OCI-LY7 (cell line): Measurements from ENCODE around the gene USP25. TPM values are rescaled to one million over a fixed set of nuclear protein-coding genes. Genes with fewer than 3 reads are reported as not detected.

Source experiments
- BruUV-seq: library from RNA; stranded (reverse); fragments of 400-500 nt; replicated peaks from 2 replicates; lab custom pipeline; 2021; lab: Mats Ljungman, UMichigan
- CTCF ChIA-PET: fragments of 300-600 bp; sonication (Branson Sonifier 250); formaldehyde crosslinking; loops from one replicate; lab custom pipeline; 2022; ENCODE audit warnings: antibody characterized with exemption; ENCODE audit not compliant: unreplicated experiment; lab: Charles Lee
- POLR2A ChIA-PET: fragments of 300-600 bp; sonication (Branson Sonifier 250); formaldehyde crosslinking; loops from one replicate; lab custom pipeline; 2022; ENCODE audit warnings: antibody characterized with exemption; lab: Charles Lee
- DNase-seq: peaks from one replicate; pipeline ENCODE4 v3.0.0-alpha.2; 2015; ENCODE audit warnings: low spot score
- H2AFZ ChIP-seq: fragments of 200-600 bp; sonication (generic), shearing (Covaris generic); 2 replicates; pipeline ENCODE4 v1.6.1; 2014; ENCODE audit warnings: mild to moderate bottlenecking, antibody characterized with exemption, low read length, moderate library complexity
- H3K27ac ChIP-seq: fragments of 200-600 bp; sonication (generic); 2 replicates; pipeline ENCODE4 v1.5.1; 2014; ENCODE audit warnings: mixed run types, low read depth, mild to moderate bottlenecking, moderate library complexity, low read length, inconsistent platforms; ENCODE audit not compliant: poor library complexity, severe bottlenecking
- H3K36me3 ChIP-seq: fragments of 200-600 bp; sonication (generic); 2 replicates; pipeline ENCODE4 v1.6.1; 2014; ENCODE audit warnings: mild to moderate bottlenecking, antibody characterized with exemption, low read length, moderate library complexity, mixed read lengths; ENCODE audit not compliant: insufficient read depth
- H3K4me1 ChIP-seq: fragments of 200-600 bp; sonication (generic); 2 replicates; pipeline ENCODE4 v1.5.1; 2014; ENCODE audit warnings: mild to moderate bottlenecking, low read length; ENCODE audit not compliant: insufficient read depth, poor library complexity, severe bottlenecking
- H3K4me2 ChIP-seq: fragments of 200-600 bp; sonication (generic); 2 replicates; pipeline ENCODE4 v1.6.1; 2014; ENCODE audit warnings: mild to moderate bottlenecking, low read length
- H3K4me3 ChIP-seq: fragments of 200-600 bp; sonication (generic); 2 replicates; pipeline ENCODE4 v1.5.1; 2014; ENCODE audit warnings: mild to moderate bottlenecking, low read depth, low read length; ENCODE audit not compliant: poor library complexity, severe bottlenecking
- H3K79me2 ChIP-seq: fragments of 200-600 bp; sonication (generic); 2 replicates; pipeline ENCODE4 v1.6.1; 2016; ENCODE audit warnings: low read depth, mild to moderate bottlenecking, low read length, moderate library complexity, mixed read lengths; ENCODE audit not compliant: insufficient read depth
- H3K9me2 ChIP-seq: fragments of 200-600 bp; sonication (generic); 2 replicates; pipeline ENCODE4 v1.6.1; 2016; ENCODE audit warnings: mild to moderate bottlenecking, low read length, mixed read lengths; ENCODE audit not compliant: insufficient read depth
- H3K9me3 ChIP-seq: fragments of 200-600 bp; sonication (generic); 2 replicates; pipeline ENCODE4 v1.6.1; 2014; ENCODE audit warnings: mild to moderate bottlenecking, mixed run types, low read length, mixed read lengths
- H4K20me1 ChIP-seq: fragments of 200-600 bp; sonication (generic); 2 replicates; pipeline ENCODE4 v1.6.1; 2014; ENCODE audit warnings: mild to moderate bottlenecking, antibody characterized with exemption, low read length, moderate library complexity, mixed read lengths; ENCODE audit not compliant: insufficient read depth
- CTCF ChIP-seq: fragments of 200-600 bp; sonication (generic); conservative IDR thresholded peaks from 2 replicates; pipeline ENCODE4 v1.5.1; 2014; ENCODE audit warnings: mild to moderate bottlenecking, antibody characterized with exemption, low read length, moderate library complexity, mixed read lengths
- EZH2phosphoT487 ChIP-seq: fragments of 200-600 bp; sonication (generic); IDR thresholded peaks from 2 replicates; pipeline ENCODE4 v1.6.1; 2018; ENCODE audit warnings: low read depth, borderline replicate concordance, mild to moderate bottlenecking, mixed run types, antibody characterized with exemption, low read length, moderate library complexity, mixed read lengths
- intact Hi-C: fragments of 100-400 bp; cut with micrococcal nuclease; formaldehyde crosslinking; loops from one replicate; pipeline ENCODE4 v1.10.0; 2022; ENCODE audit not compliant: unreplicated experiment
- total RNA-seq, 2 experiments: library from RNA; depleted of rRNA in 1 of 2; stranded (reverse); fragments of >200 nt in 1 of 2; shearing (Covaris generic) in 1 of 2; gene quantifications; 2 replicates each; pipeline ENCODE4 v1.2.3, GENCODE V29; 2014 to 2022

Gene USP25
- total RNA-seq, 2 experiments from 2014 or later, result 25.1 to 28.1 TPM

DNA sequence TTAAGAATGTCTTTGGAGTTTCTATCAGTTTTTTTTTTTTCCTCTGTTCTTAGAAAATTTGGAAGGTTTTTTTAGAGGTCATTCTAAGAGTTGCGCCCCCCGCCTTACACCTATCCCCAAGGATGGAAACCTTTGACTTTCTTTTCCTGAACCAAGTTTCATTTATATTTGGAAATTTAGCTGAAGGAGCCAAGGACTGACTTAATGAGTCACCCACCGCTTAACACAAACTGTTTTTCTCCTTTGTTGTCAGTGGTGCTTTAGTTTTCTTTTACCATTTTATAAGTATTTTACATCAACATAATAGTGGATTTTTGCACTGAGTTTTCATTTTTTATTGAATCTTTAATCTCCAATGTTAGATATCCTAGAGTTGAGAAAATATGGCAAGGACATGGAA is 25.3 kb downstream of the USP25 start:
- intact Hi-C loops, result no loop called here
- POLR2A ChIA-PET, result interaction anchor here (1.8 kb wide), 1 partner anchor 9 kb away, joined by 4 read pairs; no protein-coding TSS in a partner anchor
- H3K79me2 ChIP-seq, result peaks cover 11% of the 10 kb centered on the region; the same call in 1 of the 2 replicates

DNA sequence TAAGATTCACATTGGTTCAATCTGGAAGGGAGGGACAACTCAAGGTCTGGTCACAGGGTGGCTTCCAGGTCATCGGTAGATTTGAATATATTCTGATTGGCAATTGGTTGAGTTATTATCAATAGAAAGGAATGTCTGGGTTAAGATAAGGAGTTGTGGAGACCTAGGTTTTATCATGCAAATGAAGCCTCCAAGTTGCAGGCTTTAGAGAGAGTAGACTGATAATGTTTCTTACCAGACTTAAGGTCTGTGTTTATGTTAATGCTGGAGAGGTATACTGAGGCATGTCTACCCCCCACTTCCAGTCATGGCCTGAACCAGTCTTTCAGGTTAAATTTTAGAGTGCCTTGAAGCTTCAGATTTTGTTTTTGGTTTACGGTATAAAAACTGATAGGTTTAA is 29.7 kb downstream of the USP25 start:
- Histone ChIP-seq H3K4me3 (no peak overlapping the region), H4K20me1 (0 out of 2 replicates have a peak, but pooled peaks cover 4% of the 10 kb centered on the region), H3K27ac (no peak overlapping the region), H3K9me2 (no peaks in the 10 kb centered on the region), H3K36me3 (no peaks in the 10 kb centered on the region), H3K79me2 (0 out of 2 replicates have a peak, but pooled peaks cover 11% of the 10 kb centered on the region), H3K9me3 (peaks cover 7% of the 10 kb centered on the region; the same call in 1 of the 2 replicates), H3K4me1 (no peaks in the 10 kb centered on the region), H2AFZ (no peak overlapping the region), H3K4me2 (no peak overlapping the region)
- no TSS peak for BruUV-seq
- intact Hi-C loops, result no loop called here
- no peak for TF ChIP-seq CTCF
- no peak for TF ChIP-seq EZH2phosphoT487
- ChIA-PET CTCF (no interaction called here), POLR2A (interaction anchor here (1.3 kb wide), 1 partner anchor 11 kb away, joined by 4 read pairs; no protein-coding TSS in a partner anchor)
- no peak for DNase-seq

More for the DNA sequence above, 25.3 kb downstream of the USP25 start:
- Histone ChIP-seq H3K36me3 (no peaks in the 10 kb centered on the region), H4K20me1 (0 out of 2 replicates have a peak, but pooled peaks cover 4% of the 10 kb centered on the region), H3K27ac (no peak overlapping the region), H3K4me1 (no peaks in the 10 kb centered on the region), H3K9me3 (peaks cover 7% of the 10 kb centered on the region; the same call in 1 of the 2 replicates), H3K9me2 (no peaks in the 10 kb centered on the region), H3K4me2 (no peak overlapping the region), H3K4me3 (no peak overlapping the region), H2AFZ (no peak overlapping the region)
- DNase-seq, result no peak
- TF ChIP-seq EZH2phosphoT487 (no peak), CTCF (no peak)
- CTCF ChIA-PET, result no interaction called here
- no TSS peak for BruUV-seq

DNA sequence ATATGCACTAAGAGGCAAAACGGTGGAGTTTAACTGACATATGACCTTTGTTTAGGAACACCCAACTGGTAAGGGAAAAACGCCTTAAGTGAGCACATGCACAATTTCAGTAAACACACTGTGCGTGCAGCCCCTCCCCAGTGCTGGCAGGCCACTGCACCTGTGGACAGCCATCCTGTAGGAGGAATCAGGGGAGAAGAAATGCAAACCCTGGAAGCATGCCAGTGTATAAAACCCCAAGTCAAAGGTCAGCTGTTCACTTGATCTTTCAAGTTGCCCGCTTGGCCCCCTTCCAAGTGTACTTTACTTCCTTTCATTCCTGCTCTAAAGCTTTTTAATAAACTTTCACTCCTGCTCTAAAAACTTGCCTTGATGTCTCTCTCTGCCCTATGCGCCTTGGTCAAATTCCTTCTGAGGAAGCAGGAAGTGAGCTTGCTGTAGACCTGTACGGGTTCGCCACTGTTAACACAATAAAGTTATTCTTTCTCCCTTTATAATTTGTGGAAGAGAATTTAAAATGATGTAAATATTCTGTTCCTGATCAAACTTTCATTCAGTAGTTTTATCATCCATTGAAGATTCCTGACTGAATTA is 31.8 kb downstream of the USP25 start:
- Histone ChIP-seq H2AFZ (no peak overlapping the region), H3K9me2 (no peaks in the 10 kb centered on the region), H4K20me1 (no peaks in the 10 kb centered on the region), H3K4me3 (no peak overlapping the region), H3K4me1 (no peaks in the 10 kb centered on the region), H3K79me2 (no peaks in the 10 kb centered on the region), H3K36me3 (no peaks in the 10 kb centered on the region), H3K4me2 (no peak overlapping the region), H3K9me3 (peaks cover 7% of the 10 kb centered on the region; the same call in 1 of the 2 replicates), H3K27ac (no peak overlapping the region)
- BruUV-seq, result no TSS peak
- no peak for DNase-seq
- TF ChIP-seq EZH2phosphoT487 (no peak), CTCF (no peak)
- ChIA-PET POLR2A (no interaction called here), CTCF (no interaction called here)
- intact Hi-C loops, result no loop called here
